Parathyroid adenoma (tissue), 2 donors: ENCODE measurements around the gene CLEC2L.

Experiments
- H2AFZ ChIP-seq: fragments of 300-600 bp; sonication (generic); one replicate; pipeline ENCODE4 v1.7.0; 2017; ENCODE audit warnings: antibody characterized with exemption, mild to moderate bottlenecking
- H3K27ac ChIP-seq: fragments of 300-600 bp; sonication (generic); one replicate; pipeline ENCODE4 v1.7.0; 2017
- H3K27me3 ChIP-seq: fragments of 300-600 bp; sonication (generic); one replicate; pipeline ENCODE4 v1.7.0; 2017; ENCODE audit warnings: low read length; ENCODE audit not compliant: control insufficient read depth, insufficient read depth
- H3K36me3 ChIP-seq: fragments of 300-600 bp; sonication (generic); one replicate; pipeline ENCODE4 v1.7.0; 2017; ENCODE audit warnings: low read length; ENCODE audit not compliant: control insufficient read depth, insufficient read depth
- H3K4me1 ChIP-seq: fragments of 300-600 bp; sonication (generic); one replicate; pipeline ENCODE4 v1.7.0; 2017; ENCODE audit warnings: control low read depth
- H3K4me2 ChIP-seq: fragments of 300-600 bp; sonication (generic); one replicate; pipeline ENCODE4 v1.7.0; 2017; ENCODE audit warnings: low read length
- H3K4me3 ChIP-seq: fragments of 300-600 bp; sonication (generic); one replicate; pipeline ENCODE4 v1.7.0; 2017; ENCODE audit warnings: low read depth, low read length
- H3K79me2 ChIP-seq: fragments of 300-600 bp; sonication (generic); one replicate; pipeline ENCODE4 v1.7.0; 2017; ENCODE audit warnings: control low read depth
- H3K9ac ChIP-seq: fragments of 300-600 bp; sonication (generic); one replicate; pipeline ENCODE4 v1.7.0; 2017; ENCODE audit warnings: mild to moderate bottlenecking
- H3K9me3 ChIP-seq: fragments of 300-600 bp; sonication (generic); one replicate; pipeline ENCODE4 v1.7.0; 2017; ENCODE audit warnings: low read length; ENCODE audit not compliant: control insufficient read depth
- CTCF ChIP-seq: fragments of 300-600 bp; sonication (generic); IDR thresholded peaks from one replicate; pipeline ENCODE4 v1.7.0; 2017; ENCODE audit warnings: antibody characterized with exemption, mild to moderate bottlenecking
- donor health status: primary hyperparathyroidism.

The CLEC2L gene

GRCh38 chr7:139570119-139570518 is 46.6 kb downstream of the CLEC2L start:
- H3K4me2 ChIP-seq: no peak overlapping the region
- no peak overlapping the region for H3K9ac ChIP-seq
- no peaks in the 10 kb centered on the region for H3K79me2 ChIP-seq
- H3K9me3 ChIP-seq: no peaks in the 10 kb centered on the region
- H3K36me3 ChIP-seq: no peaks in the 10 kb centered on the region
- H3K4me3 ChIP-seq: no peak overlapping the region
- TF ChIP-seq CTCF: peak; percentile 29
- no peaks in the 10 kb centered on the region for H3K27me3 ChIP-seq
- H2AFZ ChIP-seq: no peak overlapping the region
- no peak overlapping the region for H3K27ac ChIP-seq
- peaks cover 12% of the 10 kb centered on the region for H3K4me1 ChIP-seq

- H3K27ac ChIP-seq: no peak overlapping the region
- no peaks in the 10 kb centered on the region for H3K79me2 ChIP-seq
- peaks cover 17% of the 10 kb centered on the region for H3K4me1 ChIP-seq
- H3K36me3 ChIP-seq: no peaks in the 10 kb centered on the region
- H2AFZ ChIP-seq: no peak overlapping the region
- no peak overlapping the region for H3K9ac ChIP-seq
- no peaks in the 10 kb centered on the region for H3K27me3 ChIP-seq
- H3K4me2 ChIP-seq: no peak overlapping the region
- H3K4me3 ChIP-seq: no peak overlapping the region
- no peaks in the 10 kb centered on the region for H3K9me3 ChIP-seq
- no peak for TF ChIP-seq CTCF
Observed at GRCh38 chr7:139570626-139571025, 47.1 kb downstream of the CLEC2L start.

GRCh38 chr7:139571190-139571589 is 47.7 kb downstream of the CLEC2L start:
- H3K27me3 ChIP-seq: no peaks in the 10 kb centered on the region
- no peaks in the 10 kb centered on the region for H3K79me2 ChIP-seq
- no peak overlapping the region for H3K9ac ChIP-seq
- no peaks in the 10 kb centered on the region for H3K9me3 ChIP-seq
- H3K27ac ChIP-seq: no peak overlapping the region
- no peaks in the 10 kb centered on the region for H3K36me3 ChIP-seq
- H3K4me2 ChIP-seq: no peak overlapping the region
- peaks cover 21% of the 10 kb centered on the region for H3K4me1 ChIP-seq
- no peak for TF ChIP-seq CTCF
- no peak overlapping the region for H2AFZ ChIP-seq
- no peak overlapping the region for H3K4me3 ChIP-seq

- H3K4me2 ChIP-seq: no peak overlapping the region
- H3K36me3 ChIP-seq: no peaks in the 10 kb centered on the region
- no peak for TF ChIP-seq CTCF
- no peak overlapping the region for H3K9ac ChIP-seq
- no peaks in the 10 kb centered on the region for H3K27me3 ChIP-seq
- no peak overlapping the region for H3K27ac ChIP-seq
- H3K4me3 ChIP-seq: no peak overlapping the region
- peaks cover 25% of the 10 kb centered on the region for H3K4me1 ChIP-seq
- H3K9me3 ChIP-seq: no peaks in the 10 kb centered on the region
- H2AFZ ChIP-seq: no peak overlapping the region
- no peaks in the 10 kb centered on the region for H3K79me2 ChIP-seq
Observed at GRCh38 chr7:139571651-139572050, 48.2 kb downstream of the CLEC2L start.

GRCh38 chr7:139572071-139572470 is 48.6 kb downstream of the CLEC2L start:
- peaks cover 25% of the 10 kb centered on the region for H3K4me1 ChIP-seq
- H3K4me3 ChIP-seq: no peak overlapping the region
- no peaks in the 10 kb centered on the region for H3K79me2 ChIP-seq
- H3K27me3 ChIP-seq: no peaks in the 10 kb centered on the region
- H3K9me3 ChIP-seq: no peaks in the 10 kb centered on the region
- no peak overlapping the region for H3K27ac ChIP-seq
- no peak overlapping the region for H2AFZ ChIP-seq
- no peak overlapping the region for H3K9ac ChIP-seq
- no peak overlapping the region for H3K4me2 ChIP-seq
- no peaks in the 10 kb centered on the region for H3K36me3 ChIP-seq
- no peak for TF ChIP-seq CTCF
